GM18511 (cell line): Measurements from ENCODE around the gene SLC25A29.
A peak's percentile ranks its signal among the peaks of the same experiment; 100 is the strongest.

Source experiments
- ATAC-seq: cut with Tn5 transposase; IDR thresholded peaks from one replicate; pipeline ENCODE4 v1.9.1; 2021; ENCODE audit warnings: mild to moderate bottlenecking, moderate library complexity; ENCODE audit not compliant: unreplicated experiment

SLC25A29 gene

GRCh38 chr14:100332071-100332639, 25.9 kb upstream of the SLC25A29 start:
- ATAC-seq, result no peak

- ATAC-seq, result no peak
These were observed 24.2 kb upstream of the SLC25A29 start for GRCh38 chr14:100330388-100330931.

DNA sequence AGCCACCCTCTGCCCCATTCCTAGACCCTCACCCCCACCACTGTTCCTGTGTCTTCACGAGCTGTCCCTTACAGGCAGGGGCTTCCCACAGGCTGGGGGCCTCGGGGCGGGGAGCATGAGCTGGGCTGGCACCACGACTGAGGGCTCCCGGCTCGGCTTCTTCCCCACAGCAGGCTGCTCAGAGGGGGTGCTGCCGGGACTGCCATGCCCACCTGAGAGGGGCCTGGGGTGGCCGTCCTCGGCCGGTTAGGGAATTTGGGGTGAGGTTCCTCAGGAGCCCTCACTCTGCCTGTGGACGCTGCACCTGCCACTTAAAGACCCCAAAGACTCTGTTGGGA, 23.7 kb upstream of the SLC25A29 start:
- ATAC-seq, result no peak

DNA sequence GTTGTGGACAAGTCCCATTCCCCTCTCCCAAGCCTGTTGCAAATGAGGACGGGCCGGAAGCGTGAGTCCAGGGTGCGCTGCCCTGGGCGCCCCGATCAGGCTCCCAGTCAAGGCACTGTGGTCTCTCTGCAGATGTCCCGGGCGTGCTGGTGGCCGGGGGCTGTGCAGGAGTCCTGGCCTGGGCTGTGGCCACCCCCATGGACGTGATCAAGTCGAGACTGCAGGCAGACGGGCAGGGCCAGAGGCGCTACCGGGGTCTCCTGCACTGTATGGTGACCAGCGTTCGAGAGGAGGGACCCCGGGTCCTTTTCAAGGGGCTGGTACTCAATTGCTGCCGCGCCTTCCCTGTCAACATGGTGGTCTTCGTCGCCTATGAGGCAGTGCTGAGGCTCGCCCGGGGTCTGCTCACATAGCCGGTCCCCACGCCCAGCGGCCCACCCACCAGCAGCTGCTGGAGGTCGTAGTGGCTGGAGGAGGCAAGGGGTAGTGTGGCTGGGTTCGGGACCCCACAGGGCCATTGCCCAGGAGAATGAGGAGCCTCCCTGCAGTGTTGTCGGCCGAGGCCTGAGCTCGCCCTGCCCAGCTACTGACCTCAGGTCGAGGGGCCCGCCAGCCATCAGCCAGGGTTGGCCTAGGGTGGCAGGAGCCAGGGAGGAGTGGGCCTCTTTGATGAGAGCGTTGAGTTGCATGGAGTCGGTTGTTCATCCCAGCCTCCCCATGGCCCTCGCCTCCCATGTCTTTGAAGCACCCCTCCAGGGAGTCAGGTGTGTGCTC, 23.2 kb upstream of the SLC25A29 start:
- no peak for ATAC-seq

DNA sequence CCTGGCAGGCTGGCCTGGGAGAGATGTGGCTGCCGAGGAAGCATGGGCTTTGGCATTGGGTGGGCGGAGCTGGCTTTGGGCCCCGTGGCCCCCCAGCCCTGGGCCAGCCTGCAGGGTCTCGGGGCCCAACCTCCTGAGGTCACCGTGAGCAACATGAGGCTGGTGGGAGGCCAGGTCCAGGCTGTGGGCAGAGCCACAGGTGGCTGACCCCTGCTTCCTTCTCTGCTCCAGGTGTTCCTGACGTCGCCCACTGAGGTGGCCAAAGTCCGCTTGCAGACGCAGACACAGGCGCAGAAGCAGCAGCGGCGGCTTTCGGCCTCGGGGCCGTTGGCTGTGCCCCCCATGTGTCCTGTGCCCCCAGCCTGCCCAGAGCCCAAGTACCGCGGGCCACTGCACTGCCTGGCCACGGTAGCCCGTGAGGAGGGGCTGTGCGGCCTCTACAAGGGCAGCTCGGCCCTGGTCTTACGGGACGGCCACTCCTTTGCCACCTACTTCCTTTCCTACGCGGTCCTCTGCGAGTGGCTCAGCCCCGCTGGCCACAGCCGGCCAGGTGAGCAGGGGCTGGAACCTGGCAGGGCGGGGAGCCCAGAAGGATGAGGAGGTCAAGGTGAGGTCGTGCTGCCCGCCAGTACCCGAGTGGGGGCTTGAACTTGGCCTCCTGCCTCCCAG, 22.4 kb upstream of the SLC25A29 start:
- ATAC-seq, result no peak

DNA sequence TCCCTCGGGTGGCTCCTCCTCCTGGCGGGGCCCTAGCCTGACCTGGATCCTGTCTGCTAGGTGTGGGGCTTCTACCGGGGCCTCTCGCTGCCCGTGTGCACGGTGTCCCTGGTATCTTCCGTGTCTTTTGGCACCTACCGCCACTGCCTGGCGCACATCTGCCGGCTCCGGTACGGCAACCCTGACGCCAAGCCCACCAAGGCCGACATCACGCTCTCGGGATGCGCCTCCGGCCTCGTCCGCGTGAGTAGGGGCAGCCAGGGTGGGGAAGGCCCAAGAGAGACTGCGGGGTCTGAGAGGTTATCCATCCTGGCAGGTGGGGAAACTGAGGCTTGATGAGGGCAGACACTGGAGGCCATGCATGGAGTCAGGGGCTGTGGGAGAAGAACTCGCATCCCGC, 20.9 kb upstream of the SLC25A29 start:
- ATAC-seq, result no peak

DNA sequence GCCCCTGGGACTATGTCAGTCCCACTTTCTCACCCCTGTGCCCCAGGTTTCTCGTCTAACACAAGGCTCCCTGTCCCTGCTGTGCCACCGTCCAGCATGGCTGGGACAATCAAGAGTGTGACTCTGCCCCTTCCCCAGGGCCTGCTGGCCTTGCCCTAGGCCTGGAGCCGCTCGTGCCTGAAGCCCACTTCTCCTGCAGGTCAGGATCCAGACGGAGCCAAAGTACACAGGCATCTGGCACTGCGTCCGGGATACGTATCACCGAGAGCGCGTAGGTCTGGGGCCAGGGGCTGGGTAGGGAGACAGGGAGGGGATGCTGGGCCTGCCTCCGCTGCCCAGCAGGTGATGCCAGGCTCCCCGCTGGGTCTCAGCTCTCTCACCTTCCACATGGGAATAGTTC, 19.7 kb upstream of the SLC25A29 start:
- no peak for ATAC-seq

- no peak for ATAC-seq
These were observed 19.0 kb upstream of the SLC25A29 start for GRCh38 chr14:100325231-100325632.

- no peak for ATAC-seq
These were observed 17.7 kb upstream of the SLC25A29 start for GRCh38 chr14:100323942-100324307.

DNA sequence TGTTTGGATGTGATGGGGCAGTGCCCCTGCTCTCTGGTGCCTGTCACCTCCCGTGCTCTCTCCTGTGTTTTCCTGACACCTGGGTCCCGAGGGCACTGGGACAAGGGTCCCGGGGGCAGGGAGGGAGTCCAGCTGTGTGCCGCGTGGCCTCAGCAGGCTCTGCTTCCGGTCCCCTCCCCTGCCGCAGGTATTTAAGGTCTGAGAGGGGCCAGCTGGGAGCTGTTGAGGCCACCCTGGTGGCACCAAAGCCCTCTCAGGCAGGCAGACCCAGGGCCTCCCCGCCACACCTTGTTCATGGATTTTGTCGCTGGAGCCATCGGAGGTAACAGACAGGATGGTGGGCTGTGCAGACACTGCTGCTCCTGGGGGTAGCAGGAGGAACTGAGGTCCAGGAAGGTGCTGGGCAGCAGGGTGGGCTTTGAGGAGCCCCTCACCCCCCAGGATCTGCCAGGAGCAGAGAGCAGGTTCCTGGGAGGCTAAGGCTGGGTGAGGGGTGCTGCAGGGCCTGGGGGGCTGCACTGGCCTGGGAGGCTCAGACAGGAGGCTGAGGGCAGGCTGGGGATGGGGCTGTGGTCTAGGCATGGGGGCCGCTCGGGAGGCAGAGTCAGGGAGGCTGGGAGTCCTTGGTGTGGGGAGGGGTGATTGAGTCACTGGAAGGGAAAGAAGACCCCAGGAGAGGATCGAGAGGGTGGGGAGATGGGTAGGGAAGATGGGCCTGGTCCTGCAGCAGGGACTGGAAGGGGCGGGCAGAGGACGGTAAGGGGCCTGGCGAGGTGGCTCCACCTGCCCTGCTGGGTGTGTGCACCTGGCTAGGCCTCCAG, 17.1 kb upstream of the SLC25A29 start, which contains the start of gene SLC25A47:
Gene SLC25A47 (plus strand): TSS at position 219 of the 821 bp plus-strand sequence. CDS start 76 bp downstream, at position 295.
- no peak for ATAC-seq

- ATAC-seq, result no peak
These were observed 16.1 kb upstream of the SLC25A29 start for GRCh38 chr14:100322138-100322957.

- ATAC-seq, result no peak
These were observed 15.4 kb upstream of the SLC25A29 start for GRCh38 chr14:100321473-100322137.

GRCh38 chr14:100320157-100320856, 14.1 kb upstream of the SLC25A29 start:
- no peak for ATAC-seq

- ATAC-seq, result peak; percentile 95
These were observed 11.9 kb upstream of the SLC25A29 start for GRCh38 chr14:100317912-100318808.

- ATAC-seq, result no peak
These were observed 11.1 kb upstream of the SLC25A29 start for GRCh38 chr14:100317389-100317788.

DNA sequence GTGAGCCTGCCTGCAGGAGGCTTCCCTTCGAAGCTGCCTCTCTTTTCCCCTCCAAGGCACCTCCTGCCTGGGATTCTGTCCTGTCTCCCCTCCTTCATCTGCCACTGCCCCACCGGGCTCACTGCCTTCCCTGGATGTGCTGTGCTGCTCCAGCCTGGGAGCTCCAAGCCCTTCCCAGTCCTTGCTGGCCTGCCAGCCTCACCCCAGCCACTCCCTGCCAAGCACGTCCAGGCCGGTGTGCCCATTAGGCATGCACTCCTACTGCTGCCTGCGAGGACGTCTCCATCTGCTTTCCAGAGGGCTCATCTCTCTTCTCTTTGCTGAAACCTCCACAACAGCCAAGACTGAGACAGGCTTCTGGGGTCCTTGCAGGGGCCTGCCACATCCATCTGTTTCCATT, 8.5 kb upstream of the SLC25A29 start:
- no peak for ATAC-seq

DNA sequence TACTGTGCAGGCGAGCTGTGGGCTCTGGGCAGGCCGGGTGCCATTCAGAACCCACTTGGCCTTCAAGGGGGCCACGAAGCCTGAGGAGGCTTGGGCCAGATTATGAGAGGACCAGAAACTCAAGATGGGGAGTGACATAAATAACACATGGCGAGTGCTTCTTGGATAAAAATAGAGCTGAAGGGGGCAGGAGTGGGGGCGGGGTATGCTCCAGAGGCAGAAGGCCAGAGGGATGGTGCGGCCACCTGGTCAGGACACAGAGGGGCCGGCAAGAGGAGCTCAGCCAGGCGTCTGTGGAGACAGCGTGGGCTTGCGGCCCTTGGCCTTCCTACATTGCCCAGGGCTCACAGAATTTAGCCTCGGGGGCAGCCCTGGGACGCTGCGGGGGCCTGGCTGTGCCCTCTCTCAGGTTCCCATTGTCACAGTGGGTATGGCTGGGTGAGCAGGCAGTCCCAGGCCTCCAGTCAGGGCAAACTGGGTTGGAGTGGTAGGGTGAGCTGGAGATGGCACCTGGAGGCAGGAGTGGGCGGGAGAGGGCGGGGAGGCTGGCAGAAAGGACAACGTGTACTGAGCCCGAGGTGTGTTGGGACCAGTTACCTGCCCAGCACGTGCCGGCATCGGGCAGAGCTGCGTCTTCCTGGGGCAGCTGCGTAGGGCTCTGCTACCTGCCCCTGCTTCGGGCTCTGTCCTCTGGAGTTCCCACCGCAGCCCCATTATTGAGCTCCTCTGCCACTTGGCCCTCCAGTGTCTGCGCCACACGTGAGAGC, 7.4 kb upstream of the SLC25A29 start:
- ATAC-seq, result no peak
